HG03139 (cell line): ENCODE measurements around the gene LYPD5.
"Not testable (repeated sequence)": the region's sequence is repeated elsewhere in the genome, so short reads cannot be mapped to it uniquely, and the experiment has no call there.

ENCODE experiments used
- ATAC-seq: cut with Tn5 transposase; IDR thresholded peaks from one replicate; pipeline ENCODE4 v1.9.1; 2021; ENCODE audit not compliant: unreplicated experiment

Gene LYPD5

GRCh38 chr19:43802216-43802951 lies at the start of gene LYPD5:
LYPD5 (minus strand) TSS chr19:43802447; CDS start chr19:43802380, 67 bp downstream.
- ATAC-seq: no peak

GRCh38 chr19:43848821-43849220 lies 46.6 kb upstream of the LYPD5 start:
- no peak for ATAC-seq

GRCh38 chr19:43847884-43848283 lies 45.6 kb upstream of the LYPD5 start:
- ATAC-seq: no peak

GRCh38 chr19:43847246-43847645 lies 45.0 kb upstream of the LYPD5 start:
- ATAC-seq: no peak

- ATAC-seq: no peak
Observed at GRCh38 chr19:43842007-43842406, 39.8 kb upstream of the LYPD5 start.

- no peak for ATAC-seq
Observed at GRCh38 chr19:43839139-43839538, 36.9 kb upstream of the LYPD5 start.

- peak; percentile 87 for ATAC-seq
Observed at GRCh38 chr19:43826787-43827754, 24.8 kb upstream of the LYPD5 start, which contains the start of gene ZNF283. ZNF283 (plus strand) TSS chr19:43827321; CDS start chr19:43833505, 6,184 bp downstream.

GRCh38 chr19:43824572-43824971 lies 22.3 kb upstream of the LYPD5 start:
- ATAC-seq: not testable (repeated sequence)

GRCh38 chr19:43823856-43824255 lies 21.6 kb upstream of the LYPD5 start:
- not testable (repeated sequence) for ATAC-seq

GRCh38 chr19:43820884-43821215 lies 18.6 kb upstream of the LYPD5 start:
- ATAC-seq: no peak

GRCh38 chr19:43820098-43820883 lies 18.0 kb upstream of the LYPD5 start:
- no peak for ATAC-seq

- ATAC-seq: no peak
Observed at GRCh38 chr19:43818500-43818899, 16.3 kb upstream of the LYPD5 start.

GRCh38 chr19:43817454-43817853 lies 15.2 kb upstream of the LYPD5 start:
- not testable (repeated sequence) for ATAC-seq

GRCh38 chr19:43814663-43815352 lies 12.6 kb upstream of the LYPD5 start:
- ATAC-seq: no peak

GRCh38 chr19:43812688-43813087 lies 10.4 kb upstream of the LYPD5 start:
- ATAC-seq: no peak

- no peak for ATAC-seq
Observed at GRCh38 chr19:43812259-43812658, 10.0 kb upstream of the LYPD5 start.

GRCh38 chr19:43811837-43812236 lies 9.6 kb upstream of the LYPD5 start:
- ATAC-seq: no peak

GRCh38 chr19:43809762-43810696 lies 7.8 kb upstream of the LYPD5 start:
- no peak for ATAC-seq

GRCh38 chr19:43807651-43808050 lies 5.4 kb upstream of the LYPD5 start:
- no peak for ATAC-seq
